Astrocyte (in vitro differentiated cells and primary cell): ENCODE data around the gene IGF1R. TPM values are rescaled to one million over a fixed set of nuclear protein-coding genes. Genes with fewer than 3 reads are reported as not detected.

Source experiments
- DNase-seq: peaks from one replicate; pipeline ENCODE4 v3.0.0-alpha.2; 2010; ENCODE audit warnings: low read depth
- FAIRE-seq: peaks from 2 replicates; lab custom pipeline; 2011; peaks lifted over from hg19 to GRCh38; lab: Jason Lieb, UNC
- H2AFZ ChIP-seq: 2 replicates; pipeline ENCODE4 v1.6.0; 2012; ENCODE audit warnings: low read depth, low read length, inconsistent platforms
- H3K27ac ChIP-seq: 2 replicates; pipeline ENCODE4 v1.5.1; 2011; ENCODE audit warnings: low read depth, low read length, inconsistent platforms
- H3K27me3 ChIP-seq: 2 replicates; pipeline ENCODE4 v1.6.0; 2011; ENCODE audit warnings: low read length, inconsistent platforms; ENCODE audit not compliant: insufficient read depth
- H3K36me3 ChIP-seq: 2 replicates; pipeline ENCODE4 v1.5.1; 2011; ENCODE audit warnings: low read length, inconsistent platforms; ENCODE audit not compliant: insufficient read depth
- H3K4me1 ChIP-seq: 2 replicates; pipeline ENCODE4 v1.5.1; 2011; ENCODE audit warnings: low read length, inconsistent platforms; ENCODE audit not compliant: insufficient read depth
- H3K4me2 ChIP-seq: 2 replicates; pipeline ENCODE4 v1.6.0; 2012; ENCODE audit warnings: low read length, inconsistent platforms
- H3K4me3 ChIP-seq: 2 replicates; pipeline ENCODE4 v1.5.1; 2011; ENCODE audit warnings: low read depth, mild to moderate bottlenecking, low read length, inconsistent platforms; ENCODE audit not compliant: insufficient read depth
- H3K79me2 ChIP-seq: 2 replicates; pipeline ENCODE4 v1.6.0; 2012; ENCODE audit warnings: mild to moderate bottlenecking, low read length, inconsistent platforms; ENCODE audit not compliant: insufficient read depth
- H3K9ac ChIP-seq: 2 replicates; pipeline ENCODE4 v1.6.0; 2012; ENCODE audit warnings: mild to moderate bottlenecking, low read length, inconsistent platforms
- H3K9me3 ChIP-seq: 2 replicates; pipeline ENCODE4 v1.5.1; 2012; ENCODE audit warnings: low read depth, mild to moderate bottlenecking, low read length, inconsistent platforms; ENCODE audit not compliant: insufficient read depth
- H4K20me1 ChIP-seq: 2 replicates; pipeline ENCODE4 v1.6.0; 2012; ENCODE audit warnings: low read length, inconsistent platforms; ENCODE audit not compliant: insufficient read depth
- H3K27ac Mint-ChIP-seq: one replicate; pipeline ENCODE4 v1.8.0; 2021; ENCODE audit warnings: mild to moderate bottlenecking, mixed read lengths; ENCODE audit not compliant: unreplicated experiment
- H3K27me3 Mint-ChIP-seq: one replicate; pipeline ENCODE4 v1.8.0; 2021; ENCODE audit warnings: low read depth, mixed read lengths; ENCODE audit not compliant: unreplicated experiment
- H3K36me3 Mint-ChIP-seq: one replicate; pipeline ENCODE4 v1.8.0; 2021; ENCODE audit warnings: low read depth, mixed read lengths; ENCODE audit not compliant: unreplicated experiment
- H3K4me1 Mint-ChIP-seq: one replicate; pipeline ENCODE4 v1.8.0; 2021; ENCODE audit warnings: low read depth, mixed read lengths; ENCODE audit not compliant: unreplicated experiment
- H3K4me3 Mint-ChIP-seq: one replicate; pipeline ENCODE4 v1.8.0; 2021; ENCODE audit warnings: mild to moderate bottlenecking, moderate library complexity, mixed read lengths; ENCODE audit not compliant: unreplicated experiment
- H3K9me3 Mint-ChIP-seq: one replicate; pipeline ENCODE4 v1.8.0; 2021; ENCODE audit warnings: mild to moderate bottlenecking, mixed read lengths; ENCODE audit not compliant: unreplicated experiment
- EZH2 ChIP-seq: IDR thresholded peaks from 2 replicates; pipeline ENCODE4 v1.6.1; 2012; ENCODE audit warnings: mild to moderate bottlenecking, low read length, inconsistent platforms; ENCODE audit not compliant: insufficient read depth
- total RNA-seq: library from RNA; stranded (reverse); gene quantifications from 2 replicates; pipeline ENCODE4 v1.2.1, GENCODE V29; 2021
- TF ChIP-seq, protein P1 (sequence below): IDR thresholded peaks from 2 replicates; pipeline ENCODE4 v1.5.1; 2011; ENCODE audit warnings: low read depth, mild to moderate bottlenecking, inconsistent platforms, low read length, moderate library complexity; ENCODE audit not compliant: insufficient read depth

IGF1R gene
- total RNA-seq, 1 donor from 2014 or later = 270 TPM

DNA sequence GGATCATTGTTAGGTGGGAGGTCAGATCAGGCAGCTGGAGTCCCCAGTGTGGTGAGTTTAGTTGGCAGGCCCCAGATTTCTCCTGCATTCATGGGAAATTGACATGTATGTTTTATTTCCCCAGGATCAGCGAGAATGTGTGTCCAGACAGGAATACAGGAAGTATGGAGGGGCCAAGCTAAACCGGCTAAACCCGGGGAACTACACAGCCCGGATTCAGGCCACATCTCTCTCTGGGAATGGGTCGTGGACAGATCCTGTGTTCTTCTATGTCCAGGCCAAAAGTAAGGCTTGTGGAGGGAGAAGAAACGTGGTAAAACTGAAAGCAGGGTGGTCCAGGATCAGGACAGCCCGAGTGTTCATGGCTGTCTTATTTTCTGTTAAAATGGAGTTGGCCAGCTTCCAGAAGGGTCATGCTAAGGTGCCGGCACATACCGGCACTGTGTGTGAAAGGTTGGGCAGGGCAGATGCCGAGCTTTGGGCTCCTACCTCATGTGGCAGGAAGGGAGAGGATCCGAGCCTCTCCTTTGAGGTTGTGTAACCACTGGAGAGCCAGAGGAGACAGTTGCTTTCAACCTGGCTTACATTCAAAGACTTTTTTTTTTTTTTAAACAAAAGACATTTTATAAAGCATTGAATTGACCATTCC, 276.2 kb downstream of the IGF1R start:
- no peak overlapping the region for H2AFZ ChIP-seq
- TF ChIP-seq, protein P1, sequence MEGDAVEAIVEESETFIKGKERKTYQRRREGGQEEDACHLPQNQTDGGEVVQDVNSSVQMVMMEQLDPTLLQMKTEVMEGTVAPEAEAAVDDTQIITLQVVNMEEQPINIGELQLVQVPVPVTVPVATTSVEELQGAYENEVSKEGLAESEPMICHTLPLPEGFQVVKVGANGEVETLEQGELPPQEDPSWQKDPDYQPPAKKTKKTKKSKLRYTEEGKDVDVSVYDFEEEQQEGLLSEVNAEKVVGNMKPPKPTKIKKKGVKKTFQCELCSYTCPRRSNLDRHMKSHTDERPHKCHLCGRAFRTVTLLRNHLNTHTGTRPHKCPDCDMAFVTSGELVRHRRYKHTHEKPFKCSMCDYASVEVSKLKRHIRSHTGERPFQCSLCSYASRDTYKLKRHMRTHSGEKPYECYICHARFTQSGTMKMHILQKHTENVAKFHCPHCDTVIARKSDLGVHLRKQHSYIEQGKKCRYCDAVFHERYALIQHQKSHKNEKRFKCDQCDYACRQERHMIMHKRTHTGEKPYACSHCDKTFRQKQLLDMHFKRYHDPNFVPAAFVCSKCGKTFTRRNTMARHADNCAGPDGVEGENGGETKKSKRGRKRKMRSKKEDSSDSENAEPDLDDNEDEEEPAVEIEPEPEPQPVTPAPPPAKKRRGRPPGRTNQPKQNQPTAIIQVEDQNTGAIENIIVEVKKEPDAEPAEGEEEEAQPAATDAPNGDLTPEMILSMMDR = no peak
- no peak for TF ChIP-seq EZH2
- H3K4me3 ChIP-seq = no peak overlapping the region
- Mint-ChIP-seq H3K4me1 (peaks cover 21% of the 10 kb centered on the region), H3K27me3 (no peaks in the 10 kb centered on the region), H3K36me3 (peaks cover 45% of the 10 kb centered on the region), H3K4me3 (no peak overlapping the region), H3K9me3 (no peaks in the 10 kb centered on the region), H3K27ac (no peak overlapping the region)
- H3K4me1 ChIP-seq = no peaks in the 10 kb centered on the region
- no peaks in the 10 kb centered on the region for H3K9me3 ChIP-seq
- DNase-seq = no peak
- H3K9ac ChIP-seq = no peak overlapping the region
- H3K27me3 ChIP-seq = no peaks in the 10 kb centered on the region
- peaks cover 11% of the 10 kb centered on the region for H3K79me2 ChIP-seq
- no peak overlapping the region for H3K27ac ChIP-seq
- H3K4me2 ChIP-seq = no peak overlapping the region
- peaks cover 48% of the 10 kb centered on the region for H3K36me3 ChIP-seq
- H4K20me1 ChIP-seq = peaks cover 29% of the 10 kb centered on the region
- FAIRE-seq = no peak

DNA sequence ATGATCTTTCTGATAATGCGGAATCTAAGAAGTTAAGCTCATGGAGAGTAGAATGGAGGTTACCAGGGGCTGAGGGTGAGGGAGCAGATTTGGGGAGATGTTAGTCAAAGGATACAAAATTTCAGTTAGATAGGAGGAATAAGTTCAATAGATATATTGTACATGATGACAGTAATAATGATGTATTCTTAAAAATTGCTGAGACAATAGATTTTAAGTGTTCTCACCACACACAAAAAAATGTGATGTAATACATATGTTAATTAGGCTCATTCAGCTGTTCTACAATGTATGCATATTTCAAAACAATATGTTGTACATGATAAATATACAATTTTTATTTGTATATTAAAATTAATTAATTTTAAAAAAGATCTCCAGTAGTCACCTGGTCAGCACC, 277.9 kb downstream of the IGF1R start:
- H3K27me3 ChIP-seq = no peaks in the 10 kb centered on the region
- H3K36me3 Mint-ChIP-seq = peaks cover 36% of the 10 kb centered on the region
- peak overlapping the region; percentile 6 for H3K27ac Mint-ChIP-seq
- no peak overlapping the region for H3K4me3 ChIP-seq
- H3K9me3 ChIP-seq = no peaks in the 10 kb centered on the region
- no peak overlapping the region for H3K4me3 Mint-ChIP-seq
- H3K4me1 ChIP-seq = no peaks in the 10 kb centered on the region
- no peaks in the 10 kb centered on the region for H3K9me3 Mint-ChIP-seq
- TF ChIP-seq EZH2 = no peak
- TF ChIP-seq, protein P1 = no peak
- H3K79me2 ChIP-seq = peaks cover 3% of the 10 kb centered on the region
- H3K27ac ChIP-seq = no peak overlapping the region
- no peak overlapping the region for H2AFZ ChIP-seq
- no peak for DNase-seq
- H3K27me3 Mint-ChIP-seq = no peaks in the 10 kb centered on the region
- H3K9ac ChIP-seq = no peak overlapping the region
- H3K36me3 ChIP-seq = peaks cover 56% of the 10 kb centered on the region
- FAIRE-seq = no peak
- H3K4me1 Mint-ChIP-seq = peaks cover 9% of the 10 kb centered on the region
- peaks cover 16% of the 10 kb centered on the region for H4K20me1 ChIP-seq
- H3K4me2 ChIP-seq = no peak overlapping the region

DNA sequence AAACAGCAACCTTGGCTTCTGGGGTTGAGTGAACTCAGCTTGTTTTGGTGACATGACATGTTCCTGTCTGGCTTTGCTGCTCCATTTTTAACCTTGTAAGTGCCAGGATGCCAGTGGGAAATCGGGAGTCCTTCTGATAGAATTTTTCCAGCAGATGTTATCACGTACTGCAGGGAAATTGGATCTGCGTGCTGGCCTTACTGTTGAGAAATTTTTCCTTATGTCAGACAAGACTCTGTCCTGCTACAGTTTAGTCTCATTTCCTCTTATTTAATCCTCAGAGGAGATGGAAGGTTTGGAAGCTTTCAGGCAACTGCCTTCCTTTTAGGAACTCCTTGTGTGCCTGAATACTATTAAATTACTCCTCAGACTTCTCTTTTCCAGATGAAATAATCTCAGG, 278.7 kb downstream of the IGF1R start:
- no peak overlapping the region for H3K4me3 ChIP-seq
- H3K9me3 ChIP-seq = no peaks in the 10 kb centered on the region
- H3K4me2 ChIP-seq = no peak overlapping the region
- no peak overlapping the region for H3K9ac ChIP-seq
- no peaks in the 10 kb centered on the region for H3K4me1 ChIP-seq
- H3K27ac Mint-ChIP-seq = no peak overlapping the region
- H3K79me2 ChIP-seq = peaks cover 3% of the 10 kb centered on the region
- peaks cover 16% of the 10 kb centered on the region for H4K20me1 ChIP-seq
- H3K9me3 Mint-ChIP-seq = no peaks in the 10 kb centered on the region
- H3K36me3 Mint-ChIP-seq = peaks cover 37% of the 10 kb centered on the region
- peaks cover 54% of the 10 kb centered on the region for H3K36me3 ChIP-seq
- DNase-seq (no peak), FAIRE-seq (no peak)
- no peaks in the 10 kb centered on the region for H3K27me3 Mint-ChIP-seq
- H2AFZ ChIP-seq = no peak overlapping the region
- H3K4me1 Mint-ChIP-seq = peaks cover 9% of the 10 kb centered on the region
- no peaks in the 10 kb centered on the region for H3K27me3 ChIP-seq
- H3K4me3 Mint-ChIP-seq = no peak overlapping the region
- TF ChIP-seq, protein P1 = no peak
- TF ChIP-seq EZH2 = no peak
- no peak overlapping the region for H3K27ac ChIP-seq
